Measurements from ENCODE around the gene RSAD2. TPM values are rescaled to one million over a fixed set of nuclear protein-coding genes. Genes with fewer than 3 reads are reported as not detected.
"Not testable (repeated sequence)": the region's sequence is repeated elsewhere in the genome, so short reads cannot be mapped to it uniquely, and the experiment has no call there.

Gene RSAD2, protein sequence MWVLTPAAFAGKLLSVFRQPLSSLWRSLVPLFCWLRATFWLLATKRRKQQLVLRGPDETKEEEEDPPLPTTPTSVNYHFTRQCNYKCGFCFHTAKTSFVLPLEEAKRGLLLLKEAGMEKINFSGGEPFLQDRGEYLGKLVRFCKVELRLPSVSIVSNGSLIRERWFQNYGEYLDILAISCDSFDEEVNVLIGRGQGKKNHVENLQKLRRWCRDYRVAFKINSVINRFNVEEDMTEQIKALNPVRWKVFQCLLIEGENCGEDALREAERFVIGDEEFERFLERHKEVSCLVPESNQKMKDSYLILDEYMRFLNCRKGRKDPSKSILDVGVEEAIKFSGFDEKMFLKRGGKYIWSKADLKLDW
- 0.63 and 0.66 TPM in 2 replicates for total RNA-seq

DNA sequence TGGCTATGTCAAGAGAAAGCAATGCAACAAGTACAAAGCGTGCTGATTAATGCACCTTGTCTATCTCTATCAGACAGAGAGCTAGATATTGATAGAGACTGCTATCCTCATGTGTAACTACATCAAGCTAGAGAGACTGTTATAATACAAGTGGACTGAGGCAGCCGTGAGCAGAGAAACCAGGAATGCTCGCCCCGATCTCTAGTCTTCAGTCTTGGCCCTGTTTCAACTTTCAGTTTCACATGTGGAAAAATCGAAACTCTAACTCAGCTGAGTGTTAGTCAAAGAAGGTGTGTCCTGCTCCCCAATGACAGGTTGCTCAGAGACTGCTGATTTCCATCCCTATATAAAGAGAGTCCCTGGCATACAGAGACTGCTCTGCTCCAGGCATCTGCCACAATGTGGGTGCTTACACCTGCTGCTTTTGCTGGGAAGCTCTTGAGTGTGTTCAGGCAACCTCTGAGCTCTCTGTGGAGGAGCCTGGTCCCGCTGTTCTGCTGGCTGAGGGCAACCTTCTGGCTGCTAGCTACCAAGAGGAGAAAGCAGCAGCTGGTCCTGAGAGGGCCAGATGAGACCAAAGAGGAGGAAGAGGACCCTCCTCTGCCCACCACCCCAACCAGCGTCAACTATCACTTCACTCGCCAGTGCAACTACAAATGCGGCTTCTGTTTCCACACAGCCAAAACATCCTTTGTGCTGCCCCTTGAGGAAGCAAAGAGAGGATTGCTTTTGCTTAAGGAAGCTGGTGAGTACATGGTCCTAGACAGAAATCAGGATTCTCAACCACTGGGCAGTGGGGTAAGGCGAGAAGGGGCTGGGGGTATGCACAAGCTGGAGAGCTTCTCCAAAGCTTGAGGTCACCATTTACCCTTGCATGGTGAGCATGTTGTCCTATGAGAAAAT, at the start of gene RSAD2:
TSS of gene RSAD2 (plus strand) at position 376 of the 903 bp plus-strand sequence. CDS start at position 400, 24 bp downstream.
- DNase-seq (ENCODE audit: low read depth, low spot score) = no peak

DNA sequence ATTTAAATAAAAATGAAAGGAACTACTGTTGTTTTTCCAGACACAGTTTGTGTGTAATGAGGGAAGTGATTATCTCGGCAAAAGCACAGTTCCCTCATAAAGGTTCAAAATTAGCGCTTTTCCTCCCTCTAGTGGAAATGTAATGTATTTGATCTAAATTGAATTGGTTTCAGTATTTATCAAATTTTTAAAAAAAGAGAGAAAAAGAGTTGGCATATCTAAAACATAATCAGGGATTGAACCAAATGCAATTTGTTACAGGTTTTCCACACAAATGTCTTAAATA, 49.3 kb upstream of the RSAD2 start:
- DNase-seq (ENCODE audit: low read depth, low spot score) = no peak

DNA sequence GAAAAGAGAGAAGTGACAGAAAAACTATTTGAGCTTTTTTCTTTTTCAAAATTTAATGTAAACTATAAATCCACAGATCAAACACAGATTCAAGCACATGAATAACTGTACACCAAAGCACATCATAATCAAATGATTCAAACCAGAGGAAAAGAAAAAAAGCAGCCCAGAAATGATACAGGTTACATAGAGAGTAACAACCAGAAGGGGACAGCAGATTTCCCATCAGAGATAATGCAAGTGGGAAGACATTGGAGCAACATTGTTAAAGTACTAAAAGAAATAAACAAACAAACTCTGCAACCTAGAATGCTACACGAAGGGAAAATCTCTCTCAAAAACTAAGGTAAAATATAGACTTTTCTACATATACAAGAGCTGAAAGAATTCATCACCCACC, 46.3 kb upstream of the RSAD2 start:
- no peak for DNase-seq (ENCODE audit: low read depth, low spot score)

DNA sequence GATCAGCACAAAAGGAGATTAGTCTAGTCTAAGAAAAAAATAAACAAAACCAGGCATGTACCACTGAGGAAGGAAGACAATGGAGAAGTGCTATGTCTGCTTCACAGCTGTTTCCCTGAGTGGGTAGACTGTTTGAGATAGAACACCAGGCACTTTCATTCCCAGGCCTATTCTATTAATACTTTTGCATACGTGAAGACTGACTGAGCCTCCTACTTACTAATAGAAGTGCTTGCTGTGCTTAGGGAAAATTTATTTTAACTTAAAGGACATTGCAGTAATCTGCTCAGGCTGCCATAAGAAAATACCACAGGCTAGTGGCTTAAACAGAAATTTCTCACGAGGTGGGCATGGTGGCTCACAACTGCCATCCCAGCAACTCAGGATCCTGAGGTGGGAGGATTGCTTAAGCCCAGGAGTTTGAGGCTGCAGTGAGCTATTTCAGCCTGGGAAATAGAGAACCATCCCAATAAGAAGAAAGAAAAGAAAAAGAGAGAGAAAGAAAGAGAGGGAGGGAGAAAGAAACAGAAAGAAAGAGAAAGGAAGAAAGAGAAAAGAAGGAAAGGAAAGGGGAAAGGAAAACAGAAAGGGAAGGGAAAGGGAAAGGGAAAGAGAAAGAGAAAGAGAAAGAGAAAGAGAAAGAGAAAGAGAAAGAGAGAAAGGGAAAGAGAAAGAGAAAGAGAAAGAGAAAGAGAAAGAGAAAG, 44.8 kb upstream of the RSAD2 start:
- no peak for DNase-seq (ENCODE audit: low read depth, low spot score)

DNA sequence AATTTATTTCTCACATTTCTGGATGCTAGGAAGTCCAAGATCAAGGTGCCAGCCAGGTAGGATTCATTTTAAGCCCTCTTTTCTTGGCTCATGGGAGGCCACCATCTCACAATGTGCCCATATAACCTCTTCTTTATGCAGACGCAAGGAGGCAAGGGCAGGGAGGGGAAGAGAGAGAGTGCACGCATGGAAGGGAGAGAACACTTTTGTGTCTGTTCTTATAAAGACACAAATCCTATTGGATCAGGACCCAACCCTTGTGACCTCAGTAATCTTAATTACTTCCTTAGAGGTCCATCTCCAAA, 44.3 kb upstream of the RSAD2 start:
- DNase-seq (ENCODE audit: low read depth, low spot score) = no peak

DNA sequence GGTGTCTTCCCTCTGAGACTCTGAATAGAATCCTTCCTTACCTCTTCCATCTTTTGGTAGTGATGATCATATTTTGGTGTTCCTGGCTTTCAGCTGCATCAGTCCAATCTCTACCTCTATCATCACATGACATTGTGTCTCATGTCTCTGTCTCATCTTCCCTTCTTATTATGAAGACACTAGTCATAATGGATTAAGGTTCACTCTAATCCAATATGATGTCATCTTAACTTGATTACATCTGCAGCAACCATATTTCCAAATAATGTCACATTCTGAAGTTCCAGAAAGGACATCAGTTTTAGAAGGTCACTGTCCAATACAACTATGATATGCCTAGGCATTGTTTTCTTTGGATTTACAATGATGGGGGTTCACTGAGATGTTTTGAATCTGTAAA, 43.4 kb upstream of the RSAD2 start:
- no peak for DNase-seq (ENCODE audit: low read depth, low spot score)

DNA sequence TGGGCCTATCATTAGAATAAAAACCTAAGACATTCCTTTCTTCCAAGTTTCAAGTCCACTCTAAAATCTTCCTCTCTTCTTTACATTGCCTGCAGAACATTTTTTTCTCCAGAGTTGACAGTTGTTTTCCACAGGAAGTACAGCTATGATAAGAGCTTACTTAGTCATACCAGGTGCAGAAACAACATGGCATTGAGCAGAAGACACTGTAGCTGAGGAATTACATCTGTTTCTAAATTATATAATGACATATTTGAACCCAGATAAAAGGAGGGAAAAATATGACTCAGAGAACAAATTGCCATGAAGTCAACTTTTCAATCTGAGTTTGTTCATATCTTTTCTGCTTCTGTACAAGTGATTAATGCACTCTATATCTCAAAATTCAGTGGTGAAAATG, 42.1 kb upstream of the RSAD2 start:
- DNase-seq (ENCODE audit: low read depth, low spot score) = no peak

DNA sequence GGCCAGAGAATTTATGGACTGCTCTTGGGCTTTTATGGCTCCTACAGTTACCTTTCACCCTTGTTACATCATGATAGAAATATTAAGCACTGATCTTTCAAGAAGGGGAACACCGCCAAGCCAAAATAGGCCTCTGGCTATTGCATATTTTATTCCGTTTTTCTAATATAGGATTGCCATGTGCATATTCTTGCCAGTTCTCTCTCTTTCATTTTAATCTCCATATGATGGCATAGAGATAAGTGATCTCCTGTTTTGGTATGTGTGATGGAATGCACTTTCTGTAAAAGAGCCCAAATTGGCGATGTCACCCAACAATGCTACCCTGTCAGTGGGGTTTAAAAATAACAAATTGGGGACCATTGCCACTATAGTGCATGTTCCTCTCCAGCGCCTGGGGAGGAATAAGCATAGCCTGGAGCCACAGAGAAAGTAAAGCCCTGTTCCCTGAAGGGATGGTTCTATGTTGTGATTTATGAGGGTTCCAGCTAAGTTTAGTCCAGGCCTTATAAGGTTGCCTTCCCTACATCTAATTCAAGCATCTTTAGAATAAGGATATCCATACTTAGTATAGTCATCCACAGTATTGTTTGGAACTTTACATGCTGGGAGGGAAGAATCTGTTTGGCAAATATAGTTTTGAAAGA, 38.8 kb upstream of the RSAD2 start:
- DNase-seq (ENCODE audit: low read depth, low spot score) = no peak

DNA sequence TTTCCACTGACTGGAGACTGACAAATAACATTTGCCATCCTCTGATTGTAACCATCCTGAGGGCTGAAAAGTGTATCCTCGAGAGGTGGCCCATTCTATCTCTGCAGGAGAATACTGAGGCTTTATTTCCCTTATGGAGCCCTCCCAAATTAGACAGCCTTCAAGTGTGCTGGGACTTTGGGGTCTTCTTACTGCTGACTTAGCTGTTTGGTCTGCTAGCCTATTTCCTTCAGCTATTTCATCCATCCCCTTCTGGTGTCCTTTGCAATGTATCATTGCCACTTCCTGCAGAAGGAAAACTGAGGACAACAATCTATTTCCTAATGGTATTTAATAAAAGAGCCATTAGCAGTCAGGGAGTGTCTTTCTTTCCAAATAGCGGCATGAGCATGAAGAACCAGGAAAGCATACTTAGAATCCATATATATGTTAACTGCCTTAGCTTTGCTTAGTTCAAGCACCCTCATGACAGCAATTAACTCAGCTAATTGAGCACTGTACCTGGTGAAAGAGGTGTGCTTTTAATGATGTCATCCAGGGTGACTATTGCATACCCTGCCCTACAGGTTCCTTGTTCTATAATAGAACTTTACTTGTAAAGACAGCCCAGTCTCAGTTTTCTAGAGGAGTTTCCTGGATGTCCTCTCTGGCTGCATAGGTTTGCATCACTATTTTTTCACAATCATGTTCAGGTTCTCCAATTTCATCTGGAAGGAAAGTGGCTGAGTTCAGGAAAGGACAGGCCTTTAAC, 35.9 kb upstream of the RSAD2 start:
- no peak for DNase-seq (ENCODE audit: low read depth, low spot score)

DNA sequence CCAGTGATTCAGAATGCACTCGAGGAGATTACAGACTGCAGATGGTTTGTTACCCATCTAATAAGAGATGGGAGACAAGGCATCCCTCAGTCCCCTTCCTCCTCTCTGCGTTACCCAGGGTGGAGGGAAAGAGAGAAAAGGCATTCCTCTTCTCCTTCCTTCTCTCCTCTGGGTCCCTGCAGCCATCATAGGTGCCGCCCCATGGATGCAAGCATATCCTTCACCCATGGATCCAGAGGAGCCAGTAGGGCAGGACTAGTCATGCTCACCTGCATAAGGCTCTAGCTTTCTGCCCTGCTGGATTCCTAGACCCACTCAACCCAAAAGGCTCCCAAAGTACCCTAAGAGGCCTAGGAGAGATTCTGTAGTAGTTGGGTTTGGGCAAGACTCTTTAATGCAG, 32.3 kb upstream of the RSAD2 start:
- no peak for DNase-seq (ENCODE audit: low read depth, low spot score)

DNA sequence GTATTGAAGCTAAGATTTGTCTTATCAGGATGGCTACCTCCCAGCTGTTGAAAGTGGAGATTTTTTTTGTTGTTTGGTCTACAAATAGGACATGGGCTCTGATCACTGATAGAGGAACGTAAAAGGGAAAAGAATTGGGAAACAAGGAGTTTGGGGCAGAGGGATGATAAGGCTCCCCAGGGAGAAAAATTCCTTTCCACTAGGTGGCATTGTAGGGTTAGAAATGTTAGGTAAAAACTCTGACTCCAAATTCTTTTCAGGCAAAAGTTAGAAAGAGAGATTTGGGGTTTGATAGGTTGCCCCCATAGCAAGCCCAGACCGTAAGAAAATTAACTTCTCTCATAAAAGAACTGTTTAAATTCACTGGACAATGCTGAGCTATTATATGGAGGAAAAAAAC, 31.7 kb upstream of the RSAD2 start:
- DNase-seq (ENCODE audit: low read depth, low spot score) = no peak

DNA sequence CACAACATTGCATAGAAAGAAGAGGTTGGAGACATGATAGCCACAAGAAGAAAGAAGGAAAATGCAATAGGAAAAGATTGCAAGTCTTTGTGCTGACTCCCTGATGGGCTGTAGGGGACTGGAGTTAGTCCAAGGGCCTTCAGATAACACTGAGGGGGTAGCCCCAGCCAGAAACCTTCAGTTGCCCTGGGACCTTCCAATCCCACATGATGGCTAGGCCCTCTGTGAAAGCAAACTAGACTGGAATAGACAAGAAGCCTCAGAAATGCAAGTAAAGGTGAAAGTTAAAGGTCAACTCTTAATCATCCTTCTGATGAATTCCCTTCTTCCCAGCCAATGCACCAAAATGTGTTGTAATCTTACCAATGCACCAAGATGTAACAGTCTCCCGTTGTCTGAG, 31.0 kb upstream of the RSAD2 start:
- DNase-seq (ENCODE audit: low read depth, low spot score) = no peak

DNA sequence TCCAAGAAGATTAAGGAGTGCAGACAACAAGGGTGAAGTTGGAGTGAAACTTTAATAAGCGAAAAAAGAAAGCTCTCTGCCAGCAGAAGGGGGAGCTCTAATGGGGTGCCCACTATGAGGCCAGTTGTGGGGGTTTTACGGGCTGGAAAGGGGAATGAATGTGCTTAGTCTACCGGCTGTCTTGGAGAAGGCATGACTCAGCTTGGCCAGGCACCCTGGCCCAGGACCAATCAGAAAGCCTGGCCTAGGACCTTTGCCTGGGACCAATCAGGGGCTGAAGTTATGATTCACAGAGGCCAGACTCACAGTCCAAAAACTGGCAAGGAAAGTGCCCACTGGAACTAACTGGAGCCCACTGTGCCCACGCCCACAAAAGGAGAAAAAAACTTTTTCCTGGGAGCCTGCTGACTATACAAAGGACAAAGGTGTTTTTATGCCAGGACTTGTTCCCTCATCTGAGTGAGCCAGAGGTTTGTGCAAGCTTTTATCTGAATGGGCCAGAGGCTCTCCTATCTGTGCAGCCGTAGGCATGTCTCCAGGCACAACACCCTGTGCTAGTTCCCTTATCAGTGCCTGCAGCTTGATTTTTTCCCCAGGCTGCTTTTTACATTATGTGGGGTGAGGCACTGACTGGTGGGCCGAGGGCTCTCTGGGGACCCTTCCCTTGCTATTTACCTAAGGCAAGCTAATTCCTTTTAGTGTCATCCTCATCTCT, 30.5 kb upstream of the RSAD2 start:
- DNase-seq (ENCODE audit: low read depth, low spot score) = no peak

DNA sequence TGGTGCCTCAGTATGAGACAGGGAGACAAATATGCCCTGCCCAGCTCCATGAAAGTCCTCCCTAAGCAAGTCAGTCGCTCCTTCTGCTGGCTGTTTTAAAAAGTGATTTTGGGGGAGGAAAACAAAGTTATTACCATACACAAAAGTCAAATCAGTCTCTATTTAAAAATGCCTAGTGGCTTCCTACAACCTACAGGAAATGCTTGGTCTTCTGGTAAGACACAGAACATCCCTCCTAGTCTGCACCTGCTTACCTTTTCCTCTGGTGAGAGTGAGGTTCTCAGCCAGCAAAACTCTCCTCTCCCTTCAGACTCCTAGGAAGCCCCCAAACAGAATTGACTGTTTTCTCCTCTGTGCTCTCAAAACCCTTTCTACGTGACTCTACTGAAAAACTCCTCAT, 25.4 kb upstream of the RSAD2 start:
- no peak for DNase-seq (ENCODE audit: low read depth, low spot score)

DNA sequence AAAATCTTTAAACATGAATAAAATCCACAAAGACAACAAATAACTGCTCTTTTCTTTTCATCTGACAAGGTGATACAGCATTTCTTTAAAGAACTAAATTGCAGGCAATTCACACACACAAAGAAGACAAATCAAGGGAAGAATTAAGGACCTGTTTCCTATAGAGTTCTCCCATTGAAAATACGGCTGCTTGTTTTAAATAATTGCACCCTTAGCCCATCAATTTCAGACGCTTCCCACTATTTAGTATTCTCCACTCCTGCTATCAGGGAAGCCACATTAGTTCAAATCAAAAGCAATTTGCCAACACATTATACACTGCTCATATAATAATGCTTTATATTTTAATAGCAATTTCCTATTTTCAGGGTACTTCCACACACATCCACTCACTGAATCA, 23.2 kb upstream of the RSAD2 start:
- no peak for DNase-seq (ENCODE audit: low read depth, low spot score)

DNA sequence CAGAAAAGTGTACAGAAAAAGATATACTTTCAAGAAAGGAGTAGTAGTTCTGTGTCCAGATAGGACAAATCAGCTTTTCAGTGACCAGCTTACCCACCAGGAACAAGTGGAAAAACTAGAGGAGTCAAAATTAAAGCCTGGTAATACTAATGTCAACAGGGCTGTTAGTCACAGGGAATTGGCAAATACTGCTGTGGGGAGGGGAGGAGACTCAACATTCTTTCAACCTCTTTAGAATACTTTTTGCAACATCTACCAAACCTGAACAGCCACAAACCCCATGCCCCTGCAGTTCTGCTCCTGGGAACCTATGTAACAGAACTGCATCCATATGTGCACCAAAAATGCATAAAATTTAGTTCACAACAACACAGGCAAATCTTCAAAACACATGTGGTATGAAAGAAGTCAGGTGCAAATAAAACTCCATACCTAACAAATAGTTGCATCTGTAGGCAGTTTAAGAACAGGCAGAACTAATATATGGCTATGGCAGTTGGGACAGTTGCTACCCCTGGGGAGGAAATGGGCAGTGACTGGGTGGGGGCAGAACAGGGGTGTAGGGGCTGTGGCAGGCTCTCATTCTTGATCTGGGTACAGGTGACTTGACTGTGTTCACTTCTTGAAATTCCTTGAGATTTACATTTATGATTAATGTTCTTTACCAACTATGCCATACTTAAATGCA, 21.6 kb upstream of the RSAD2 start:
- no peak for DNase-seq (ENCODE audit: low read depth, low spot score)

DNA sequence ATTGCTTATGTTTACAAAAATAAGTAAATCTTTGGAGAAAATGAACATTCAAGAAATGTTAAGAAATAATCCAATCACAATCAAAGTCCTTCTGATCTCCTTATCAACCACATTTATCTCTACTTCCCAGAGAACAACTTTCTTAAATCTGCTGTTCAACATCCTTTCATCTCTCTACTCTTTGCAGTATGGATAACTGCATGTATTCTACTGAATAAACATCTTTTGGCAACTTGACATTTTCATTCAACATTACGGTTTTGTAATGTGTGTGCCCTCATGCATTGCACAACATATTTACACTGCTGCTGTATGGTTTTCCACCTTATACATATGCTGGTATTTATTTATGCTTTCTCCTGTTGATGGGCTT, 21.0 kb upstream of the RSAD2 start:
- DNase-seq (ENCODE audit: low read depth, low spot score) = no peak

DNA sequence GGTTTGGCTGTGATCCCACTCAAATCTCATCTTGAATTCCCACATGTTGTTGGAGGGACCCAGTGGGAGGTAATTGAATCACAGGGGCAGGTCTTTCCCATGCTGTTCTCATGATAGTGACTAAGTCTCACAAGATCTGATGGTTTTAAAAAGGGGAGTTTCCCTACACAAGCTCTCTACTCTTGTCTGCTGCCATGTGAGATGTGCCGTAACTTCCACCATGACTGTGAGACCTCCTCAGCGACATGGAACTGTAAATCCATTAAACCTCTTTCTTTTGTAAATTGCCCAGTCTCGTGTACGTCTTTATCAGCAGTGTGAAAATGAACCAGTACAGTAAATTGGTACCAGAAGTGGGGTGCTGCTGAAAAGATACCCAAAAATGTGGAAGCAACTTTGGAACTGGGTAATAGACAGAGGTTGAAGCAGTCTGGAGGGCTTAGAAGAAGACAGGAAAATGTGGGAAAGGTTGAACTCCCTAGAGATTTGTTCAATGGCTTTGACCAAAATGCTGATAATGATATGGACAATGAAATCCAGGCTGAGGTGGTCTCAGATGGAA, 19.0 kb upstream of the RSAD2 start:
- not testable (repeated sequence) for DNase-seq (ENCODE audit: low read depth, low spot score)

DNA sequence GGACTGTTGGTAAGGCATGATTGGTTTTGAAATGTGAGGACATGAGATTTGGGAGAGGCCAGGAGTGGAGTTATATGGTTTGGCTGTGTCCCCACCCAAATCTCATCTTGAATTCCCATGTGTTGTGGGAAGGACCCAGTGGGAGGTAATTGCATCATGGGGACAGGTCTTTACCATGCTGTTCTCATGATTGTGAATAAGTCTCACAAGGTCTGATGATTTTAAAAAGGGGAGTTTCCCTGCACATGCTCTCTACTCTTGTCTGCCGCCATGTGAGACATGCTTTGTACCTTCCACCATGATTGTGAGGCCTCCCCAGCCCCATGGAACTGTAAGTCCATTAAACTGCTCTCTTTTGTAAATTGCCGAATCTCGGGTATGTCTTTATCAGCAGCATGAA, 17.3 kb upstream of the RSAD2 start:
- DNase-seq (ENCODE audit: low read depth, low spot score) = no peak

DNA sequence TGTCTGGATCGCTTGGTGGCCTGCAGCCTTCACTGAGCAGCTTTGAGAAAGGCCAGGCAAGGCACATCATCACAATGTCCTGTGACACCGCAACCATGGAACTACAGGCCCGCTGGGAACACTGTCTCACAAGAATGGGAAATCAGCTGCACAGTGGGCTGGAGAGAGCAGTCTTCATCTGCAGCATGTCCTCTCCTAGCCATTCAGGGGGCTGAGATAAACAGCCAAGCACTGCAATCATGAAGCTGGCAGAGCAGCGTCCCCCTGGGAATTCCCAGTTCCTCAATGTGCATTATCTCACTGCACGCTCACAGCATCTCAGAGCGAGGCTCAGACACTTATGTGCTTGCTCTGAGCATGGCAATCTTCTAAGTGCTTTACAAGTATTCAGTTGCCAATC, 13.8 kb upstream of the RSAD2 start:
- no peak for DNase-seq (ENCODE audit: low read depth, low spot score)
